SH-SY5Y (cell line): ENCODE data around the gene MRPL36.

ENCODE experiments used
- GATA2 ChIP-seq: IDR thresholded peaks from 2 replicates; pipeline ENCODE4 v1.6.1; 2011; ENCODE audit warnings: mild to moderate bottlenecking, low read depth, low read length
- GATA3 ChIP-seq: IDR thresholded peaks from 2 replicates; pipeline ENCODE4 v1.6.1; 2011; ENCODE audit warnings: low read depth, mild to moderate bottlenecking, low read length, moderate library complexity

GRCh38 chr5:1758574-1758973, 41.1 kb downstream of the MRPL36 start:
- TF ChIP-seq GATA3, result no peak
- TF ChIP-seq GATA2, result no peak
